HCT116 (cell line): ENCODE measurements around the gene ADAMTS13. TPM values are rescaled to one million over a fixed set of nuclear protein-coding genes. Genes with fewer than 3 reads are reported as not detected.

Experiments used
- ATAC-seq: fragments of 200-7000 bp; cut with Tn5 transposase; 2 replicates; pipeline ENCODE4 v1.9.1; 2020; ENCODE audit warnings: mild to moderate bottlenecking, moderate library complexity
- BruUV-seq: library from RNA; stranded (reverse); fragments of 400-500 nt; replicated peaks from 2 replicates; lab custom pipeline; 2021; lab: Mats Ljungman, UMichigan
- CTCF ChIA-PET: fragments of 300-600 bp; sonication (Branson Sonifier 250); formaldehyde crosslinking; loops from one replicate; lab custom pipeline; 2021; ENCODE audit warnings: antibody characterized with exemption; lab: Charles Lee
- POLR2A ChIA-PET: fragments of 300-600, 350-600 bp; sonication (Branson Sonifier 250); formaldehyde crosslinking; loops from one replicate; lab custom pipeline; 2021; ENCODE audit warnings: antibody characterized with exemption; lab: Charles Lee
- RAD21 ChIA-PET, 2 experiments: fragments of 300-600 bp; sonication (Branson Sonifier 250); formaldehyde crosslinking; loops; one replicate each; lab custom pipeline; 2023; ENCODE audit warnings: low total read pairs in 2 of 2; ENCODE audit not compliant: uncharacterized antibody in 2 of 2, unreplicated experiment in 2 of 2, low non-redundant PET in 1 of 2; lab: Charles Lee
- DNase-seq: peaks from one replicate; pipeline ENCODE4 v3.0.0-alpha.2; 2010; ENCODE audit warnings: low read depth, low spot score
- H2AFZ ChIP-seq: fragments of 200-600 bp; shearing (Covaris generic), sonication (generic); 2 replicates; pipeline ENCODE4 v1.6.1; 2017; ENCODE audit warnings: low read depth, mixed run types, mixed read lengths, antibody characterized with exemption, low read length; ENCODE audit not compliant: poor library complexity, severe bottlenecking
- H3K27ac ChIP-seq: 2 replicates; pipeline ENCODE4 v1.5.1; 2012; ENCODE audit warnings: low read depth, low read length
- H3K27me3 ChIP-seq: fragments of 200-600 bp; sonication (generic); 2 replicates; pipeline ENCODE4 v1.6.1; 2016; ENCODE audit warnings: mixed run types, low read length, mixed read lengths; ENCODE audit not compliant: insufficient read depth
- H3K36me3 ChIP-seq, 2 experiments: fragments of 200-500 bp in 1 of 2; fragments of 200-600 bp in 1 of 2; sonication (Bioruptor generic) in 1 of 2; sonication (generic) in 1 of 2; 2 replicates each; pipeline versions ENCODE4 v1.5.1 to v1.6.1; 2014 to 2016; ENCODE audit warnings: low read length in 2 of 2, inconsistent platforms in 1 of 2, mixed read lengths in 1 of 2, mixed run types in 1 of 2; ENCODE audit not compliant: insufficient read depth in 2 of 2, control insufficient read depth in 1 of 2
- H3K4me1 ChIP-seq, 2 experiments: fragments of 200-600 bp in 1 of 2; sonication (generic) in 1 of 2; 2 replicates each; pipeline versions ENCODE4 v1.5.1 to v1.6.1; 2012 to 2017; ENCODE audit warnings: low read length in 2 of 2, inconsistent platforms in 1 of 2, mild to moderate bottlenecking in 1 of 2, mixed read lengths in 1 of 2, mixed run types in 1 of 2, moderate library complexity in 1 of 2; ENCODE audit not compliant: insufficient read depth in 2 of 2, control insufficient read depth in 1 of 2
- H3K4me2 ChIP-seq: fragments of 200-600 bp; sonication (generic); 2 replicates; pipeline ENCODE4 v1.6.1; 2017; ENCODE audit warnings: mixed run types, low read length, mixed read lengths
- H3K4me3 ChIP-seq, 2 experiments: fragments of 200-600 bp in 1 of 2; sonication (generic) in 1 of 2; replicated peaks in 1 of 2; 2 replicates each; pipeline ENCODE4 v1.5.1; 2011 to 2016; ENCODE audit warnings: low read length in 2 of 2, control low read depth in 1 of 2, low read depth in 1 of 2, mild to moderate bottlenecking in 1 of 2, mixed read lengths in 1 of 2, mixed run types in 1 of 2
- H3K79me2 ChIP-seq: fragments of 200-600 bp; sonication (generic); 2 replicates; pipeline ENCODE4 v1.6.1; 2017; ENCODE audit warnings: mild to moderate bottlenecking, mixed run types, low read length, moderate library complexity, mixed read lengths; ENCODE audit not compliant: insufficient read depth
- H3K9ac ChIP-seq: fragments of 200-600 bp; sonication (generic); 2 replicates; pipeline ENCODE4 v1.6.1; 2016; ENCODE audit warnings: low read length, mixed read lengths
- H3K9me2 ChIP-seq: fragments of 200-600 bp; sonication (generic), shearing (Covaris generic); 2 replicates; pipeline ENCODE4 v1.6.1; 2017; ENCODE audit warnings: mixed run types, mild to moderate bottlenecking, moderate library complexity; ENCODE audit not compliant: insufficient read depth
- H3K9me3 ChIP-seq, 2 experiments: fragments of 200-500 bp in 1 of 2; fragments of 200-600 bp in 1 of 2; sonication (Bioruptor generic) in 1 of 2; sonication (generic) in 1 of 2; 2 replicates each; pipeline ENCODE4 v1.6.1; 2014 to 2017; ENCODE audit warnings: low read length in 2 of 2, mixed read lengths in 2 of 2, inconsistent platforms in 1 of 2, low read depth in 1 of 2, mild to moderate bottlenecking in 1 of 2, mixed run types in 1 of 2, moderate library complexity in 1 of 2; ENCODE audit not compliant: control insufficient read depth in 1 of 2, insufficient read depth in 1 of 2
- H4K20me1 ChIP-seq: fragments of 200-600 bp; sonication (generic), shearing (Covaris generic); 2 replicates; pipeline ENCODE4 v1.6.1; 2017; ENCODE audit warnings: mixed run types, mild to moderate bottlenecking, moderate library complexity; ENCODE audit not compliant: insufficient read depth
- CBX3 ChIP-seq: IDR thresholded peaks from 2 replicates; pipeline ENCODE4 v1.6.1; 2012; ENCODE audit warnings: low read depth
- CEBPB ChIP-seq: IDR thresholded peaks from 2 replicates; pipeline ENCODE4 v1.6.1; 2012; ENCODE audit warnings: low read depth
- EGR1 ChIP-seq: IDR thresholded peaks from 2 replicates; pipeline ENCODE4 v1.6.1; 2012; ENCODE audit warnings: low read depth
- ELF1 ChIP-seq: IDR thresholded peaks from 2 replicates; pipeline ENCODE4 v1.6.1; 2012; ENCODE audit warnings: low read depth, borderline replicate concordance
- EZH2phosphoT487 ChIP-seq: fragments of 200-600 bp; IDR thresholded peaks from 2 replicates; pipeline ENCODE4 v1.6.1; 2018; ENCODE audit warnings: antibody characterized with exemption, borderline replicate concordance
- JUND ChIP-seq: IDR thresholded peaks from 2 replicates; pipeline ENCODE4 v1.6.1; 2012
- POLR2A ChIP-seq: IDR thresholded peaks from 2 replicates; pipeline ENCODE4 v1.7.0; 2011; ENCODE audit warnings: borderline replicate concordance; ENCODE audit not compliant: insufficient read depth, insufficient read length; ENCODE audit errors: extremely low read depth
- POLR2AphosphoS5 ChIP-seq: IDR thresholded peaks from 2 replicates; pipeline ENCODE4 v1.6.1; 2011; ENCODE audit warnings: mild to moderate bottlenecking, low read depth, low read length, moderate library complexity
- RAD21 ChIP-seq: IDR thresholded peaks from 2 replicates; pipeline ENCODE4 v1.6.1; 2012; ENCODE audit warnings: low read depth, mild to moderate bottlenecking
- SP1 ChIP-seq: IDR thresholded peaks from 2 replicates; pipeline ENCODE4 v1.6.1; 2012; ENCODE audit warnings: low read depth
- SRF ChIP-seq: IDR thresholded peaks from 2 replicates; pipeline ENCODE4 v1.6.1; 2012; ENCODE audit warnings: low read depth
- TCF7L2 ChIP-seq: IDR thresholded peaks from 2 replicates; pipeline ENCODE4 v1.7.0; 2011; ENCODE audit warnings: borderline replicate concordance, inconsistent platforms; ENCODE audit not compliant: insufficient read depth, insufficient read length; ENCODE audit errors: extremely low read depth
- YY1 ChIP-seq: IDR thresholded peaks from 2 replicates; pipeline ENCODE4 v1.6.1; 2011; ENCODE audit warnings: low read length, low read depth, moderate library complexity, mild to moderate bottlenecking; ENCODE audit not compliant: insufficient replicate concordance; ENCODE audit errors: extremely low read depth
- ZNF274 ChIP-seq: fragments of 200-500 bp; sonication (Bioruptor generic); IDR thresholded peaks from 2 replicates; pipeline ENCODE4 v1.6.1; 2014; ENCODE audit warnings: mild to moderate bottlenecking, low read depth, low read length, inconsistent platforms
- intact Hi-C: fragments of 100-400 bp; cut with micrococcal nuclease; formaldehyde crosslinking; loops from 2 replicates; pipeline ENCODE4 v1.10.0; 2022
- total RNA-seq: library from RNA; stranded (reverse); gene quantifications from one replicate; pipeline ENCODE4 v1.2.1, GENCODE V29; 2021; ENCODE audit not compliant: unreplicated experiment
- TF ChIP-seq, protein P1 (sequence below): IDR thresholded peaks from 2 replicates; pipeline ENCODE4 v1.6.1; 2011; ENCODE audit warnings: mild to moderate bottlenecking, low read length, moderate library complexity; ENCODE audit not compliant: insufficient replicate concordance; ENCODE audit errors: extremely low read depth
- TF ChIP-seq, protein P2 (sequence below): IDR thresholded peaks from 2 replicates; pipeline ENCODE4 v1.6.1; 2012; ENCODE audit warnings: low read depth
- TF ChIP-seq, protein P3 (sequence below): IDR thresholded peaks from 2 replicates; pipeline ENCODE4 v1.6.1; 2012
- TF ChIP-seq, protein P4 (sequence below), 3 experiments: fragments of 200-600 bp in 1 of 3; sonication (generic) in 1 of 3; IDR thresholded peaks in 2 of 3; conservative IDR thresholded peaks in 1 of 3; 2 replicates each; pipeline ENCODE4 v1.5.1; 2012 to 2017; ENCODE audit warnings: low read depth in 2 of 3, low read length in 2 of 3, antibody characterized with exemption in 1 of 3, borderline replicate concordance in 1 of 3, control low read depth in 1 of 3, mild to moderate bottlenecking in 1 of 3, mixed read lengths in 1 of 3, mixed run types in 1 of 3, moderate library complexity in 1 of 3; ENCODE audit not compliant: insufficient read depth in 1 of 3
- TF ChIP-seq, protein P5 (sequence below): IDR thresholded peaks from 2 replicates; pipeline ENCODE4 v1.6.1; 2012

ADAMTS13 gene
- total RNA-seq, 1 experiment from 2014 or later, result 9.2 TPM

DNA sequence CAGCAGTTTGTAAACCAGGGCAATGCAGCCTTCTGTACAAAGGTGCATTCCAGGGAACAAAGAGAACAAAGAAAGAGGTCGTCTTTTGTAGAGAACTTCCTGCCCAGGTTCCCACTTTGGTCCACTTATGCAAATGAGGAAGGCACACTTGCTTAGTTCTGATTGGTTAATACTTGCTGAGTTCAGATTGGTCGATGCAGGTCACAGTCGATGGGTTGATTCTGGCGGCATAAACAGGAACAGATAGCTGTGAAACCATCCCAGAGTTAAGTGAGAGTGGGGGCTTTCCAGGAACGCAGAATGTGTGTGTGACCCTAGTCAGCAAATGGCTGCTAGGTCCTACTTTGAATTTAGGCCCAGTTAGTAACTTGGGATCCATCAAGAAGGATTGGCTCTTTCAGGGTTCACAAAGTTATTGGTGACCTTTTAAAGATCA, 1.8 kb upstream of the ADAMTS13 start:
- H3K36me3 ChIP-seq, result peaks cover 2 to 13% of the 10 kb centered on the region in 2 experiments; a peak in 2 of 4 replicates
- DNase-seq (no peak), ATAC-seq (no peak)
- H4K20me1 ChIP-seq, result no peaks in the 10 kb centered on the region
- RAD21 ChIA-PET, result no interaction called here
- no peak overlapping the region for H3K4me2 ChIP-seq
- intact Hi-C loops, result no loop called here
- no peaks in the 10 kb centered on the region for H3K27me3 ChIP-seq
- H3K9me3 ChIP-seq, result no peaks in the 10 kb centered on the region
- POLR2A ChIA-PET, result no interaction called here
- H3K79me2 ChIP-seq, result peaks cover 24% of the 10 kb centered on the region
- no peak overlapping the region for H3K27ac ChIP-seq
- no peak overlapping the region for H3K4me3 ChIP-seq
- H3K9ac ChIP-seq, result no peak overlapping the region
- CTCF ChIA-PET, result no interaction called here
- H2AFZ ChIP-seq, result no peak overlapping the region
- BruUV-seq, result no TSS peak
- no peaks in the 10 kb centered on the region for H3K9me2 ChIP-seq
- H3K4me1 ChIP-seq, result peaks cover 7 to 28% of the 10 kb centered on the region in 2 experiments; a peak in 3 of 4 replicates
- TF ChIP-seq, protein P1, sequence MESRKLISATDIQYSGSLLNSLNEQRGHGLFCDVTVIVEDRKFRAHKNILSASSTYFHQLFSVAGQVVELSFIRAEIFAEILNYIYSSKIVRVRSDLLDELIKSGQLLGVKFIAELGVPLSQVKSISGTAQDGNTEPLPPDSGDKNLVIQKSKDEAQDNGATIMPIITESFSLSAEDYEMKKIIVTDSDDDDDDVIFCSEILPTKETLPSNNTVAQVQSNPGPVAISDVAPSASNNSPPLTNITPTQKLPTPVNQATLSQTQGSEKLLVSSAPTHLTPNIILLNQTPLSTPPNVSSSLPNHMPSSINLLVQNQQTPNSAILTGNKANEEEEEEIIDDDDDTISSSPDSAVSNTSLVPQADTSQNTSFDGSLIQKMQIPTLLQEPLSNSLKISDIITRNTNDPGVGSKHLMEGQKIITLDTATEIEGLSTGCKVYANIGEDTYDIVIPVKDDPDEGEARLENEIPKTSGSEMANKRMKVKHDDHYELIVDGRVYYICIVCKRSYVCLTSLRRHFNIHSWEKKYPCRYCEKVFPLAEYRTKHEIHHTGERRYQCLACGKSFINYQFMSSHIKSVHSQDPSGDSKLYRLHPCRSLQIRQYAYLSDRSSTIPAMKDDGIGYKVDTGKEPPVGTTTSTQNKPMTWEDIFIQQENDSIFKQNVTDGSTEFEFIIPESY, result no peak
- no peak for TF ChIP-seq POLR2AphosphoS5
- TF ChIP-seq, protein P2, sequence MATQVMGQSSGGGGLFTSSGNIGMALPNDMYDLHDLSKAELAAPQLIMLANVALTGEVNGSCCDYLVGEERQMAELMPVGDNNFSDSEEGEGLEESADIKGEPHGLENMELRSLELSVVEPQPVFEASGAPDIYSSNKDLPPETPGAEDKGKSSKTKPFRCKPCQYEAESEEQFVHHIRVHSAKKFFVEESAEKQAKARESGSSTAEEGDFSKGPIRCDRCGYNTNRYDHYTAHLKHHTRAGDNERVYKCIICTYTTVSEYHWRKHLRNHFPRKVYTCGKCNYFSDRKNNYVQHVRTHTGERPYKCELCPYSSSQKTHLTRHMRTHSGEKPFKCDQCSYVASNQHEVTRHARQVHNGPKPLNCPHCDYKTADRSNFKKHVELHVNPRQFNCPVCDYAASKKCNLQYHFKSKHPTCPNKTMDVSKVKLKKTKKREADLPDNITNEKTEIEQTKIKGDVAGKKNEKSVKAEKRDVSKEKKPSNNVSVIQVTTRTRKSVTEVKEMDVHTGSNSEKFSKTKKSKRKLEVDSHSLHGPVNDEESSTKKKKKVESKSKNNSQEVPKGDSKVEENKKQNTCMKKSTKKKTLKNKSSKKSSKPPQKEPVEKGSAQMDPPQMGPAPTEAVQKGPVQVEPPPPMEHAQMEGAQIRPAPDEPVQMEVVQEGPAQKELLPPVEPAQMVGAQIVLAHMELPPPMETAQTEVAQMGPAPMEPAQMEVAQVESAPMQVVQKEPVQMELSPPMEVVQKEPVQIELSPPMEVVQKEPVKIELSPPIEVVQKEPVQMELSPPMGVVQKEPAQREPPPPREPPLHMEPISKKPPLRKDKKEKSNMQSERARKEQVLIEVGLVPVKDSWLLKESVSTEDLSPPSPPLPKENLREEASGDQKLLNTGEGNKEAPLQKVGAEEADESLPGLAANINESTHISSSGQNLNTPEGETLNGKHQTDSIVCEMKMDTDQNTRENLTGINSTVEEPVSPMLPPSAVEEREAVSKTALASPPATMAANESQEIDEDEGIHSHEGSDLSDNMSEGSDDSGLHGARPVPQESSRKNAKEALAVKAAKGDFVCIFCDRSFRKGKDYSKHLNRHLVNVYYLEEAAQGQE, result no peak
- TF ChIP-seq ZNF274, result no peak
- TF ChIP-seq CEBPB, result no peak
- no peak for TF ChIP-seq SRF
- TF ChIP-seq, protein P3, sequence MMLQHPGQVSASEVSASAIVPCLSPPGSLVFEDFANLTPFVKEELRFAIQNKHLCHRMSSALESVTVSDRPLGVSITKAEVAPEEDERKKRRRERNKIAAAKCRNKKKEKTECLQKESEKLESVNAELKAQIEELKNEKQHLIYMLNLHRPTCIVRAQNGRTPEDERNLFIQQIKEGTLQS, result no peak
- TF ChIP-seq, protein P4, sequence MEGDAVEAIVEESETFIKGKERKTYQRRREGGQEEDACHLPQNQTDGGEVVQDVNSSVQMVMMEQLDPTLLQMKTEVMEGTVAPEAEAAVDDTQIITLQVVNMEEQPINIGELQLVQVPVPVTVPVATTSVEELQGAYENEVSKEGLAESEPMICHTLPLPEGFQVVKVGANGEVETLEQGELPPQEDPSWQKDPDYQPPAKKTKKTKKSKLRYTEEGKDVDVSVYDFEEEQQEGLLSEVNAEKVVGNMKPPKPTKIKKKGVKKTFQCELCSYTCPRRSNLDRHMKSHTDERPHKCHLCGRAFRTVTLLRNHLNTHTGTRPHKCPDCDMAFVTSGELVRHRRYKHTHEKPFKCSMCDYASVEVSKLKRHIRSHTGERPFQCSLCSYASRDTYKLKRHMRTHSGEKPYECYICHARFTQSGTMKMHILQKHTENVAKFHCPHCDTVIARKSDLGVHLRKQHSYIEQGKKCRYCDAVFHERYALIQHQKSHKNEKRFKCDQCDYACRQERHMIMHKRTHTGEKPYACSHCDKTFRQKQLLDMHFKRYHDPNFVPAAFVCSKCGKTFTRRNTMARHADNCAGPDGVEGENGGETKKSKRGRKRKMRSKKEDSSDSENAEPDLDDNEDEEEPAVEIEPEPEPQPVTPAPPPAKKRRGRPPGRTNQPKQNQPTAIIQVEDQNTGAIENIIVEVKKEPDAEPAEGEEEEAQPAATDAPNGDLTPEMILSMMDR (IDR thresholded peaks at IDR 0.05 in 2 of 3, conservative IDR thresholded peaks at IDR 0.05 in 1 of 3; ENCODE audit: borderline replicate concordance in 1 of 3, insufficient read depth in 1 of 3, low read depth in 2 of 3, low read length in 2 of 3), result no peak
- TF ChIP-seq TCF7L2, result no peak
- TF ChIP-seq CBX3, result no peak
- no peak for TF ChIP-seq YY1
- TF ChIP-seq SP1, result no peak
- TF ChIP-seq, protein P5, sequence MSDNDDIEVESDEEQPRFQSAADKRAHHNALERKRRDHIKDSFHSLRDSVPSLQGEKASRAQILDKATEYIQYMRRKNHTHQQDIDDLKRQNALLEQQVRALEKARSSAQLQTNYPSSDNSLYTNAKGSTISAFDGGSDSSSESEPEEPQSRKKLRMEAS, result no peak
- no peak for TF ChIP-seq ELF1
- no peak for TF ChIP-seq RAD21
- TF ChIP-seq EZH2phosphoT487, result no peak
- TF ChIP-seq JUND, result no peak
- no peak for TF ChIP-seq POLR2A
- TF ChIP-seq EGR1, result no peak
